GM18907 (cell line): Measurements from ENCODE around the gene BDP1.
"Not testable (repeated sequence)": the region's sequence is repeated elsewhere in the genome, so short reads cannot be mapped to it uniquely, and the experiment has no call there.

Experiments
- ATAC-seq: cut with Tn5 transposase; IDR thresholded peaks from one replicate; pipeline ENCODE4 v1.9.1; 2021; ENCODE audit warnings: mild to moderate bottlenecking, moderate library complexity; ENCODE audit not compliant: unreplicated experiment

BDP1 gene

GRCh38 chr5:71455427-71456361 lies at the start of gene BDP1:
BDP1 (plus strand) TSS chr5:71455651; CDS start chr5:71455878, 227 bp downstream.
- ATAC-seq = peak; percentile 93

- not testable (repeated sequence) for ATAC-seq
These were observed 45.4 kb upstream of the BDP1 start for GRCh38 chr5:71410088-71410487.

GRCh38 chr5:71415626-71416025 lies 39.8 kb upstream of the BDP1 start:
- ATAC-seq = not testable (repeated sequence)

- not testable (repeated sequence) for ATAC-seq
These were observed 37.4 kb upstream of the BDP1 start for GRCh38 chr5:71418026-71418425.

GRCh38 chr5:71421278-71421677 lies 34.2 kb upstream of the BDP1 start:
- ATAC-seq = not testable (repeated sequence)

GRCh38 chr5:71423896-71424295 lies 31.6 kb upstream of the BDP1 start:
- ATAC-seq = not testable (repeated sequence)

GRCh38 chr5:71426686-71427474 lies 28.6 kb upstream of the BDP1 start:
- not testable (repeated sequence) for ATAC-seq

GRCh38 chr5:71432410-71432809 lies 23.0 kb upstream of the BDP1 start:
- not testable (repeated sequence) for ATAC-seq

- ATAC-seq = not testable (repeated sequence)
These were observed 20.6 kb upstream of the BDP1 start for GRCh38 chr5:71434825-71435224.

GRCh38 chr5:71441564-71441963 lies 13.9 kb upstream of the BDP1 start:
- ATAC-seq = not testable (repeated sequence)

- not testable (repeated sequence) for ATAC-seq
These were observed 11.6 kb upstream of the BDP1 start for GRCh38 chr5:71443891-71444290.

GRCh38 chr5:71445015-71445414 lies 10.4 kb upstream of the BDP1 start:
- not testable (repeated sequence) for ATAC-seq

- ATAC-seq = not testable (repeated sequence)
These were observed 9.8 kb upstream of the BDP1 start for GRCh38 chr5:71445523-71446152.

GRCh38 chr5:71446540-71447216 lies 8.8 kb upstream of the BDP1 start:
- peak; percentile 41 for ATAC-seq

- peak; percentile 92 for ATAC-seq
These were observed 8.1 kb upstream of the BDP1 start for GRCh38 chr5:71447218-71447808.

GRCh38 chr5:71452876-71453275 lies 2.6 kb upstream of the BDP1 start:
- ATAC-seq = no peak

GRCh38 chr5:71454913-71455312 lies 538 bp upstream of the BDP1 start:
- ATAC-seq = no peak

GRCh38 chr5:71456362-71456743 lies 902 bp downstream of the BDP1 start:
- ATAC-seq = no peak

- ATAC-seq = no peak
These were observed 1.7 kb downstream of the BDP1 start for GRCh38 chr5:71457106-71457505.

- no peak for ATAC-seq
These were observed 5.2 kb downstream of the BDP1 start for GRCh38 chr5:71460693-71461092.
